Esophagus muscularis mucosa (tissue), 4 donors: Measurements from ENCODE around the gene TAS2R39. TPM values are rescaled to one million over a fixed set of nuclear protein-coding genes. Genes with fewer than 3 reads are reported as not detected.
"Not testable (repeated sequence)": the region's sequence is repeated elsewhere in the genome, so short reads cannot be mapped to it uniquely, and the experiment has no call there.

ENCODE experiments used
- DNase-seq: peaks from one replicate; pipeline ENCODE4 v3.0.0-alpha.2; 2017; ENCODE audit errors: extremely low spot score
- H3K27ac ChIP-seq, 4 donors: fragments of 200-600 bp; sonication (generic); replicated peaks in 1 of 4; 1 replicate in 3 of 4; 2 replicates in 1 of 4; pipeline ENCODE4 v1.5.1; 2016 to 2019; ENCODE audit warnings: mild to moderate bottlenecking in 1 of 4
- H3K27me3 ChIP-seq, 4 donors: fragments of 200-600 bp; sonication (generic); one replicate each; pipeline versions ENCODE4 v1.5.1 to v1.6.0; 2016 to 2019
- H3K36me3 ChIP-seq, 4 donors: fragments of 200-600 bp; sonication (generic); one replicate each; pipeline ENCODE4 v1.5.1; 2016 to 2019
- H3K4me1 ChIP-seq, 4 donors: fragments of 200-600 bp; sonication (generic); one replicate each; pipeline ENCODE4 v1.5.1; 2016 to 2019
- H3K4me3 ChIP-seq, 4 donors: fragments of 200-600 bp; sonication (generic); 1 replicate in 2 of 4; 2 replicates in 2 of 4; pipeline ENCODE4 v1.5.1; 2016 to 2019; ENCODE audit warnings: mild to moderate bottlenecking in 4 of 4, moderate library complexity in 1 of 4
- H3K9me3 ChIP-seq, 4 donors: fragments of 200-600 bp; sonication (generic); 1 replicate in 3 of 4; 2 replicates in 1 of 4; pipeline ENCODE4 v1.5.1; 2016 to 2019
- EP300 ChIP-seq: sonication (generic); formaldehyde crosslinking; IDR thresholded peaks from one replicate; pipeline ENCODE4 v1.6.1; 2017; ENCODE audit warnings: antibody characterized with exemption
- POLR2A ChIP-seq: fragments of 450-650 bp; IDR thresholded peaks from one replicate; pipeline ENCODE4 v1.6.1; 2017; ENCODE audit warnings: antibody characterized with exemption, moderate library complexity, mild to moderate bottlenecking, low read depth
- POLR2AphosphoS5 ChIP-seq, 2 donors: sonication (generic); formaldehyde crosslinking; IDR thresholded peaks; one replicate each; pipeline ENCODE4 v1.6.1; 2017; ENCODE audit warnings: antibody characterized with exemption in 2 of 2
- WGBS: methylation state at CpG from one replicate; pipeline ENCODE4 v1.1.5; 2018; 5-methylcytosine and 5-hydroxymethylcytosine counted together
- intact Hi-C: fragments of 100-400 bp; cut with DNase I; formaldehyde crosslinking; loops from one replicate; pipeline ENCODE4 v1.15.1; 2023
- total RNA-seq, 4 donors: library from RNA; depleted of rRNA; stranded (reverse); fragments of >200 nt; gene quantifications; one replicate each; pipeline versions ENCODE4 v1.1.0 to v1.2.1, GENCODE V29; 2016
- TF ChIP-seq, protein P1 (sequence below), 3 experiments: fragments of 200-600 bp in 2 of 3; fragments of 450-650 bp in 1 of 3; sonication (generic) in 2 of 3; IDR thresholded peaks; one replicate each; pipeline ENCODE4 v1.5.1; 2017 to 2019; ENCODE audit warnings: antibody characterized with exemption in 3 of 3, mild to moderate bottlenecking in 2 of 3, moderate library complexity in 1 of 3

Gene TAS2R39
- total RNA-seq, 4 donors from 2014 or later, result not detected

DNA sequence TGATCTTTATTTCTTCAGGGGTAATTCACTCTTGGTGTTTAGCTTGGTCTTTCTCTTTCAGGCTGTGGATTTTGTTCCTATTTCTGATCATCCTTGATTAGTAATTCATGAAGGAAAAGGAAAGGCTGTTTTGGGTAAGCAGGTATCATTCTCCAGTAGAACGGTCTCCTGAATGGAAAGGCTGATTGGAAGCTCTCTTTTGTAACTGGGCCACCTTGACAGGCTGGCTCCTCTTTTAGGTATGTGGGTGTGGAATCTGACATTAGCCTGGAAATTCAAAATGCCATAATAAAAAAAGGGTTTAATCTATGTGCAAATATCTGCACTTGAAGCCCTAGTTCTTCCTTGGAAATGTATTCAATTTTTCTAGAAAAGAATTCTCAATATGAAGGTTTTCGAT lies 18.9 kb downstream of the TAS2R39 start:
- Histone ChIP-seq H3K27ac (no peak overlapping the region), H3K27me3 (no peaks in the 10 kb centered on the region), H3K4me1 (no peaks in the 10 kb centered on the region), H3K36me3 (no peaks in the 10 kb centered on the region), H3K9me3 (no peaks in the 10 kb centered on the region), H3K4me3 (no peak overlapping the region)
- intact Hi-C loops, result no loop called here
- no peak for DNase-seq
- no peak for TF ChIP-seq POLR2AphosphoS5 (IDR thresholded peaks at IDR 0.05)
- TF ChIP-seq POLR2A, result no peak
- TF ChIP-seq EP300, result no peak
- TF ChIP-seq, protein P1, sequence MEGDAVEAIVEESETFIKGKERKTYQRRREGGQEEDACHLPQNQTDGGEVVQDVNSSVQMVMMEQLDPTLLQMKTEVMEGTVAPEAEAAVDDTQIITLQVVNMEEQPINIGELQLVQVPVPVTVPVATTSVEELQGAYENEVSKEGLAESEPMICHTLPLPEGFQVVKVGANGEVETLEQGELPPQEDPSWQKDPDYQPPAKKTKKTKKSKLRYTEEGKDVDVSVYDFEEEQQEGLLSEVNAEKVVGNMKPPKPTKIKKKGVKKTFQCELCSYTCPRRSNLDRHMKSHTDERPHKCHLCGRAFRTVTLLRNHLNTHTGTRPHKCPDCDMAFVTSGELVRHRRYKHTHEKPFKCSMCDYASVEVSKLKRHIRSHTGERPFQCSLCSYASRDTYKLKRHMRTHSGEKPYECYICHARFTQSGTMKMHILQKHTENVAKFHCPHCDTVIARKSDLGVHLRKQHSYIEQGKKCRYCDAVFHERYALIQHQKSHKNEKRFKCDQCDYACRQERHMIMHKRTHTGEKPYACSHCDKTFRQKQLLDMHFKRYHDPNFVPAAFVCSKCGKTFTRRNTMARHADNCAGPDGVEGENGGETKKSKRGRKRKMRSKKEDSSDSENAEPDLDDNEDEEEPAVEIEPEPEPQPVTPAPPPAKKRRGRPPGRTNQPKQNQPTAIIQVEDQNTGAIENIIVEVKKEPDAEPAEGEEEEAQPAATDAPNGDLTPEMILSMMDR (IDR thresholded peaks at IDR 0.05), result no peak
- WGBS, result 90% methylated on average over 2 of the region's 2 CpGs

DNA sequence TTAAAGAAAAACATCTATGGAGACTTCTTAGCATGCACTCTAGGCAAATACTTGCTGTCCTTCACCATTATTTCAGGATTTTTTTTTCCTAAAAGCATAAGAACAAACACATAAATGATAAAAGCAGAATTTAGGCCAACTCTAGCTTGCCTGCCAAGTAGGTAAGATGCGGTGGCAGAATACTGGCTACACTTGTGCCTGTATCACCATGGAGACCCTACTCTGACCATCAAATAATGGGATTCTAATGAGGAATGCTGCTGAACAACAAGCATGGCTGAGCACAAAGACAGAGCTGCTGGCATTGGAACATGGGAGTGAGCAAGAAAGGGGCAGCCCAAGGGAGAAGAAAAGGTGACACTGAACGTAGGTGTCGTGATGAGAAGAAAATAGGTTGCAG lies 20.2 kb downstream of the TAS2R39 start:
- Histone ChIP-seq H3K4me3 (no peak overlapping the region), H3K27ac (no peak overlapping the region), H3K27me3 (no peaks in the 10 kb centered on the region), H3K9me3 (no peaks in the 10 kb centered on the region), H3K36me3 (no peaks in the 10 kb centered on the region), H3K4me1 (no peaks in the 10 kb centered on the region)
- no peak for DNase-seq
- TF ChIP-seq POLR2AphosphoS5 (IDR thresholded peaks at IDR 0.05), result no peak
- no peak for TF ChIP-seq EP300
- no peak for TF ChIP-seq POLR2A
- TF ChIP-seq, protein P1 (IDR thresholded peaks at IDR 0.05), result no peak
- intact Hi-C loops, result no loop called here
- WGBS, result 90% methylated on average over 3 of the region's 3 CpGs

DNA sequence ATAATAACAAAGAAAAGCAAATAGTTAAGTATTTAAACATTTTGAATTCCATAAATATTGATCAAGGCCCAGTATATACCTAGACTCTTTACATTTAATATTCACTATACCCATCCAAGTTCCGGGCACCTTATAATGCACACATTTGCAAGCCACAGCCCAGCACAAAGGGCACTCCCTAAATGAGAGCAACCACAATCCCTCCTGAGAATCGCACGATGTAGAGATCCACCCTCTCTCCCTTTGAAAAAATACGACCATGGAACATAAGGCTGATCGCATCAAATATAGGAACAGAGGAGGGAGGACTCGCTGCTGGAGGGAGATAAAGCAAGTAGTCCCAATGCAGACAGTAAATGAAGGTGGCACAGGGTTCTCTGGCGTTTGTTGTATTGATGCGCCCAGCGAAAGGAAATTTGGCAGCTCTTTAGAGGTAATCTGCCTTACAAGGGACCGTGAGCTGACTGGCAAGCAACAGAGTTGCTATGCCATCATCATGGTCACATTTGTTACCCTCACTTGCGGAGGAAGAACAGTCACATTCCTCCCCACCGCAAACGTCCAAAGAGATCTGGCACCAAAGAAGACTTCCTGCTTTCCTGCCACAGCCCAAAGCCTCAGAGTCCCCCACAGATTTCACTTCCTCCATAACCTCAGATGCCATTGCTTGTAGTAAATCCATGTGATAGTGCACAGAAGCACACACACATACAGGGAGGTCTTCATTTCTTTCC lies 22.5 kb downstream of the TAS2R39 start:
- Histone ChIP-seq H3K4me1 (no peaks in the 10 kb centered on the region), H3K27me3 (peaks cover 0 to 5% (median 0%) of the 10 kb centered on the region in 4 donors), H3K27ac (no peak overlapping the region), H3K4me3 (no peak overlapping the region), H3K9me3 (no peaks in the 10 kb centered on the region), H3K36me3 (no peaks in the 10 kb centered on the region)
- DNase-seq, result no peak
- TF ChIP-seq POLR2A, result no peak
- no peak for TF ChIP-seq EP300
- no peak for TF ChIP-seq POLR2AphosphoS5 (IDR thresholded peaks at IDR 0.05)
- TF ChIP-seq, protein P1 (IDR thresholded peaks at IDR 0.05), result no peak
- intact Hi-C loops, result no loop called here
- WGBS, result 61% methylated on average over 13 of the region's 13 CpGs

DNA sequence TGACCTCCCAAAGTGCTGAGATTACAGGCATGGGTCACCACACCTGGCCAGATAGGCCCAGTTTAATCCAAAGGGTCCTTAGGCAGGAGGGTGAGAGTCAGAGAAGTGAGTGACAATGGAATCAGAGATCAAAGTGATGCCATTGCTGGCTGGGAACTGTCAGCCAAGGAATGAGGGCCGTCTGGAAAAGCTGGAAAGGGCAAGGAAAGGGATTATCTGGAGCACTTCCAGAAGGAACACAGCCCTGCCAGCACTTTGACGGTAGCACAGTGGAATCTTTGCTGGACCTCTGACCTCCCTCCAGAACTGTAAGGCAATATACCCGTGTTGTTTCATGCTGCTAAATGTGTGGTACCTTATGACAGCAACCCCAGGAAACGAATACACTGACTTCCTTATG lies 27.3 kb downstream of the TAS2R39 start:
- TF ChIP-seq POLR2AphosphoS5 (IDR thresholded peaks at IDR 0.05) (no peak), EP300 (no peak), POLR2A (no peak)
- TF ChIP-seq, protein P1 (IDR thresholded peaks at IDR 0.05), result no peak
- 32% methylated on average over 4 of the region's 4 CpGs for WGBS
- Histone ChIP-seq H3K27ac (no peak overlapping the region), H3K27me3 (peaks cover 0 to 5% (median 0%) of the 10 kb centered on the region in 4 donors), H3K36me3 (no peaks in the 10 kb centered on the region), H3K9me3 (no peaks in the 10 kb centered on the region), H3K4me1 (peaks cover 0 to 5% (median 0%) of the 10 kb centered on the region in 4 donors), H3K4me3 (no peak overlapping the region)
- intact Hi-C loops, result no loop called here
- DNase-seq, result no peak

DNA sequence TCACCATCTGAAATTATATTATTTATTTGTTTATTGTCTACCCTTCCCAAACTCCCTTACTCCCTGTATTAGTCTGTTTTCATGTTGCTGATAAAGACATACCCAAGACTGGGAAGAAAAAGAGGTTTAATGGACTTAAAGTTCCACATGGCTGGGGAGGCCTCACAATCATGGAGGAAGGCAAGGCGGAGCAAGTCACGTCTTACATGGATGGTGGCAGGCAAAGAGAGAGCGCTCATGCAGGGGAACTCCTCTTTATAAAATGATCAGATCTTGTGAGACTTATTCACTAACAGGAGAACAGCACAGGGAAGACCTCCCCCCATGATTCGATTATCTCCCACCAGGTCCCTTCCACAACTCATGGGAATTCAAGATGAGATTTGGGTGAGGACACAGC lies 30.3 kb downstream of the TAS2R39 start:
- H3K27ac ChIP-seq, H3K36me3 ChIP-seq, H3K4me3 ChIP-seq, H3K9me3 ChIP-seq, DNase-seq, H3K27me3 ChIP-seq, intact Hi-C loops: not testable (repeated sequence)
- peaks cover 0 to 14% (median 4%) of the 10 kb centered on the region in 4 donors for H3K4me1 ChIP-seq
- WGBS, result 94% methylated on average over 4 of the region's 4 CpGs
